Stimulated activated CD4-positive, alpha-beta T cell treated with anti-CD3 and anti-CD28 coated beads, Interleukin-4, amount 100 ng/mL, for 24 hours (primary cell): ENCODE results near the gene OR6J1.
"Not testable (repeated sequence)": the region's sequence is repeated elsewhere in the genome, so short reads cannot be mapped to it uniquely, and the experiment has no call there.

Experiments
- DNase-seq: peaks from one replicate; pipeline ENCODE4 v3.0.0-alpha.2; 2020

The OR6J1 gene

GRCh38 chr14:22644305-22644635 lies at the start of gene OR6J1:
Gene OR6J1, minus strand, starts transcription at chr14:22644352. Its CDS starts 9,541 bp downstream, at chr14:22634811.
- DNase-seq: no peak

GRCh38 chr14:22692194-22692593 lies 48.0 kb upstream of the OR6J1 start:
- no peak for DNase-seq

- no peak for DNase-seq
Measured at GRCh38 chr14:22691171-22691570, 47.0 kb upstream of the OR6J1 start.

- DNase-seq: peak; percentile 7
Measured at GRCh38 chr14:22689199-22689598, 45.0 kb upstream of the OR6J1 start.

- not testable (repeated sequence) for DNase-seq
Measured at GRCh38 chr14:22687969-22688368, 43.8 kb upstream of the OR6J1 start.

GRCh38 chr14:22686176-22686611 lies 42.0 kb upstream of the OR6J1 start:
- DNase-seq: not testable (repeated sequence)

GRCh38 chr14:22685467-22685866 lies 41.3 kb upstream of the OR6J1 start:
- no peak for DNase-seq

GRCh38 chr14:22683428-22683827 lies 39.3 kb upstream of the OR6J1 start:
- not testable (repeated sequence) for DNase-seq

- no peak for DNase-seq
Measured at GRCh38 chr14:22678221-22678620, 34.1 kb upstream of the OR6J1 start.

GRCh38 chr14:22677551-22677950 lies 33.4 kb upstream of the OR6J1 start:
- not testable (repeated sequence) for DNase-seq

GRCh38 chr14:22671622-22672021 lies 27.5 kb upstream of the OR6J1 start:
- DNase-seq: no peak

GRCh38 chr14:22668863-22669262 lies 24.7 kb upstream of the OR6J1 start:
- no peak for DNase-seq

- DNase-seq: no peak
Measured at GRCh38 chr14:22668417-22668816, 24.3 kb upstream of the OR6J1 start.

GRCh38 chr14:22667881-22668280 lies 23.7 kb upstream of the OR6J1 start:
- no peak for DNase-seq

GRCh38 chr14:22666203-22666893 lies 22.2 kb upstream of the OR6J1 start:
- DNase-seq: no peak

- DNase-seq: no peak
Measured at GRCh38 chr14:22664261-22664660, 20.1 kb upstream of the OR6J1 start.

GRCh38 chr14:22660654-22661053 lies 16.5 kb upstream of the OR6J1 start:
- DNase-seq: no peak

GRCh38 chr14:22658946-22659345 lies 14.8 kb upstream of the OR6J1 start:
- no peak for DNase-seq

- no peak for DNase-seq
Measured at GRCh38 chr14:22657861-22658260, 13.7 kb upstream of the OR6J1 start.

- no peak for DNase-seq
Measured at GRCh38 chr14:22656945-22657731, 13.0 kb upstream of the OR6J1 start.

GRCh38 chr14:22656226-22656625 lies 12.1 kb upstream of the OR6J1 start:
- no peak for DNase-seq

GRCh38 chr14:22653012-22653621 lies 9.0 kb upstream of the OR6J1 start:
- peak; percentile 63 for DNase-seq

- no peak for DNase-seq
Measured at GRCh38 chr14:22651586-22651985, 7.4 kb upstream of the OR6J1 start.

- DNase-seq: no peak
Measured at GRCh38 chr14:22650960-22651521, 6.9 kb upstream of the OR6J1 start.
